Activated naive CD4-positive, alpha-beta T cell treated with anti-CD3 and anti-CD28 coated beads for 36 hours (primary cell): ENCODE measurements around the gene SARDH. TPM values are rescaled to one million over a fixed set of nuclear protein-coding genes. Genes with fewer than 3 reads are reported as not detected.
"Not testable (repeated sequence)": the region's sequence is repeated elsewhere in the genome, so short reads cannot be mapped to it uniquely, and the experiment has no call there.

ENCODE experiments used
- CTCF ChIA-PET: fragments of 350-600 bp; sonication (Branson Sonifier 250); formaldehyde crosslinking; loops from one replicate; lab custom pipeline; 2021; ENCODE audit warnings: antibody characterized with exemption; lab: Charles Lee
- DNase-seq: peaks from one replicate; pipeline ENCODE4 v3.0.0-alpha.2; 2020
- H3K27ac Mint-ChIP-seq: one replicate; pipeline ENCODE4 v1.8.0; 2021; ENCODE audit warnings: mild to moderate bottlenecking, mixed read lengths
- H3K27me3 Mint-ChIP-seq: one replicate; pipeline ENCODE4 v1.8.0; 2021; ENCODE audit warnings: low read depth, mixed read lengths
- H3K36me3 Mint-ChIP-seq: one replicate; pipeline ENCODE4 v1.8.0; 2021; ENCODE audit warnings: low read depth, mixed read lengths
- H3K4me1 Mint-ChIP-seq: one replicate; pipeline ENCODE4 v1.8.0; 2021; ENCODE audit warnings: low read depth, mixed read lengths
- H3K4me3 Mint-ChIP-seq: one replicate; pipeline ENCODE4 v1.8.0; 2021; ENCODE audit warnings: mild to moderate bottlenecking, moderate library complexity, mixed read lengths
- H3K9me3 Mint-ChIP-seq: one replicate; pipeline ENCODE4 v1.8.0; 2021; ENCODE audit warnings: mixed read lengths
- intact Hi-C: fragments of 100-400 bp; cut with micrococcal nuclease; formaldehyde crosslinking; loops from one replicate; pipeline ENCODE4 v1.15.1; 2023
- total RNA-seq, 2 experiments: library from RNA; stranded (reverse); gene quantifications; one replicate each; pipeline ENCODE4 v1.2.3, GENCODE V29; 2021

Gene SARDH
- total RNA-seq, 2 experiments from 2014 or later: 7.7 TPM

GRCh38 chr9:133679466-133680061 is 58.6 kb downstream of the SARDH start:
- CTCF ChIA-PET: interaction anchor here (0.6 to 1.4 kb wide), 2 partner anchors 63 to 71 kb away, joined by 3 to 5 read pairs; no protein-coding TSS in a partner anchor
- intact Hi-C loops: no loop called here
- no peaks in the 10 kb centered on the region for H3K9me3 Mint-ChIP-seq
- no peaks in the 10 kb centered on the region for H3K27me3 Mint-ChIP-seq
- no peak for DNase-seq
- peaks cover 58% of the 10 kb centered on the region for H3K4me1 Mint-ChIP-seq
- H3K4me3 Mint-ChIP-seq: no peak overlapping the region
- H3K27ac Mint-ChIP-seq: no peak overlapping the region
- no peaks in the 10 kb centered on the region for H3K36me3 Mint-ChIP-seq

- intact Hi-C loops: no loop called here
- no peak for DNase-seq
- Mint-ChIP-seq H3K4me1 (peaks cover 54% of the 10 kb centered on the region), H3K9me3 (no peaks in the 10 kb centered on the region), H3K4me3 (no peak overlapping the region), H3K27ac (no peak overlapping the region), H3K27me3 (no peaks in the 10 kb centered on the region), H3K36me3 (no peaks in the 10 kb centered on the region)
- CTCF ChIA-PET: interaction anchor here (0.6 to 1.4 kb wide), 3 partner anchors 48 to 71 kb away, joined by 3 to 5 read pairs (median 3); no protein-coding TSS in a partner anchor
Measured at GRCh38 chr9:133679056-133679455, 59.1 kb downstream of the SARDH start.

- H3K27me3 Mint-ChIP-seq: no peaks in the 10 kb centered on the region
- no peak overlapping the region for H3K4me3 Mint-ChIP-seq
- no peaks in the 10 kb centered on the region for H3K9me3 Mint-ChIP-seq
- H3K36me3 Mint-ChIP-seq: no peaks in the 10 kb centered on the region
- H3K4me1 Mint-ChIP-seq: peaks cover 44% of the 10 kb centered on the region
- H3K27ac Mint-ChIP-seq: peak overlapping the region; percentile 70
- CTCF ChIA-PET: interaction anchor here (0.6 to 0.8 kb wide), 2 partner anchors 9 to 294 kb away, joined by 3 read pairs; no protein-coding TSS in a partner anchor
- intact Hi-C loops: loop anchor here (1.0 to 2.0 kb wide), 3 partner anchors 19 to 57 kb away; no protein-coding TSS in a partner anchor
- DNase-seq: peak; percentile 85
Measured at GRCh38 chr9:133677126-133678010, 60.8 kb downstream of the SARDH start.

DNA sequence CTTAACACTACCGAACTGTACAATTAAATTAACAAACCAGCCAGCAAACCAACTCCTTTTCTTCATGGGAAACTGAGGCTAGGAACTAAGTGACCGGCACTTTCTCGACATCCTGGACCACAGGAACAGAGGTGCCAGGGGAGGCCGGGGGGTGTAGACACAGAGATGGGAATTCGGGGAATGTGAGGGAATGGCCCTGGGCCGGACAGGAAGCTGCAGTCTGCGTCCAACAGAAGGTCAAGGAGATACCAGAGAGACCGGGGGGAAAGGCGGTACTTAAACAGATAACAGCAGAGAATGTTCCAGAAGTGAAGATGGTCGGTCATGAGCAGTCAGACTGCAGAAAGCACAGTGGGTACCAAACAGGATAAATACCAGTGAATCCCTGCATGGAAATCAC is 61.7 kb downstream of the SARDH start:
- Mint-ChIP-seq H3K27me3 (no peaks in the 10 kb centered on the region), H3K36me3 (no peaks in the 10 kb centered on the region), H3K9me3 (no peaks in the 10 kb centered on the region), H3K4me1 (peaks cover 39% of the 10 kb centered on the region), H3K27ac (peak overlapping the region; percentile 65), H3K4me3 (no peak overlapping the region)
- CTCF ChIA-PET: interaction anchor here (0.8 kb wide), 1 partner anchor 10 kb away, joined by 3 read pairs; no protein-coding TSS in a partner anchor
- intact Hi-C loops: loop anchor here (2.0 kb wide), 2 partner anchors 18 to 56 kb away; no protein-coding TSS in a partner anchor
- DNase-seq: no peak

DNA sequence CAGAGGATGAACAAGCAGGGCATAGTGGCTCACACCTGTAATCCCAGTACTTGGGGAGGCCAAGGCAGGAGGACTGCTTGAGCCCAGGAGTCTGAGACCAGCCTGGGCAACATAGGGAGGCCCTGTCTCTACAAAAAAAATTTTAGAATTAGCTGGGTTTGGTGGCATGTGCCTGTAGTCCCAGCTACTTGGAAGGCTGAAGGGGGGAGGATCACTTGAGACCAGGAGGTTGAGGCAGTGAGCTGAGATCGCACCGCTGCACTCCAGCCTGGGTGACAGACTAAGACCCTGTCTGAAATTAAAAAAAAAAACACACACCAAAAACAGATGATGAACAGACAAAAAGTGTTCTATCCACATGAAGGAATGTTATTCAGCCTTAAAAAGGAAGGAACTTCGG is 62.4 kb downstream of the SARDH start:
- H3K36me3 Mint-ChIP-seq, H3K27me3 Mint-ChIP-seq, DNase-seq, H3K9me3 Mint-ChIP-seq, H3K27ac Mint-ChIP-seq, H3K4me3 Mint-ChIP-seq, CTCF ChIA-PET: not testable (repeated sequence)
- H3K4me1 Mint-ChIP-seq: peaks cover 39% of the 10 kb centered on the region
- intact Hi-C loops: loop anchor here (2.0 kb wide), 2 partner anchors 17 to 55 kb away; no protein-coding TSS in a partner anchor

GRCh38 chr9:133674091-133674490 is 64.1 kb downstream of the SARDH start:
- peaks cover 38% of the 10 kb centered on the region for H3K4me1 Mint-ChIP-seq
- no peaks in the 10 kb centered on the region for H3K27me3 Mint-ChIP-seq
- H3K27ac Mint-ChIP-seq: no peak overlapping the region
- CTCF ChIA-PET: no interaction called here
- H3K4me3 Mint-ChIP-seq: no peak overlapping the region
- intact Hi-C loops: no loop called here
- no peak for DNase-seq
- no peaks in the 10 kb centered on the region for H3K36me3 Mint-ChIP-seq
- H3K9me3 Mint-ChIP-seq: no peaks in the 10 kb centered on the region

- intact Hi-C loops: no loop called here
- no peak overlapping the region for H3K27ac Mint-ChIP-seq
- no peaks in the 10 kb centered on the region for H3K36me3 Mint-ChIP-seq
- no peak overlapping the region for H3K4me3 Mint-ChIP-seq
- no peaks in the 10 kb centered on the region for H3K27me3 Mint-ChIP-seq
- CTCF ChIA-PET: interaction anchor here (0.5 to 1.4 kb wide), 3 partner anchors 11 to 368 kb away, joined by 3 to 5 read pairs (median 3); no protein-coding TSS in a partner anchor
- DNase-seq: no peak
- H3K9me3 Mint-ChIP-seq: no peaks in the 10 kb centered on the region
- peaks cover 31% of the 10 kb centered on the region for H3K4me1 Mint-ChIP-seq
Measured at GRCh38 chr9:133673258-133673655, 64.9 kb downstream of the SARDH start.

- no peaks in the 10 kb centered on the region for H3K36me3 Mint-ChIP-seq
- intact Hi-C loops: no loop called here
- peaks cover 26% of the 10 kb centered on the region for H3K4me1 Mint-ChIP-seq
- CTCF ChIA-PET: interaction anchor here (0.5 to 1.4 kb wide), 3 partner anchors 11 to 367 kb away, joined by 3 to 5 read pairs (median 3); no protein-coding TSS in a partner anchor
- no peaks in the 10 kb centered on the region for H3K9me3 Mint-ChIP-seq
- no peak overlapping the region for H3K27ac Mint-ChIP-seq
- H3K27me3 Mint-ChIP-seq: no peaks in the 10 kb centered on the region
- no peak for DNase-seq
- H3K4me3 Mint-ChIP-seq: no peak overlapping the region
Measured at GRCh38 chr9:133672503-133673257, 65.5 kb downstream of the SARDH start.

DNA sequence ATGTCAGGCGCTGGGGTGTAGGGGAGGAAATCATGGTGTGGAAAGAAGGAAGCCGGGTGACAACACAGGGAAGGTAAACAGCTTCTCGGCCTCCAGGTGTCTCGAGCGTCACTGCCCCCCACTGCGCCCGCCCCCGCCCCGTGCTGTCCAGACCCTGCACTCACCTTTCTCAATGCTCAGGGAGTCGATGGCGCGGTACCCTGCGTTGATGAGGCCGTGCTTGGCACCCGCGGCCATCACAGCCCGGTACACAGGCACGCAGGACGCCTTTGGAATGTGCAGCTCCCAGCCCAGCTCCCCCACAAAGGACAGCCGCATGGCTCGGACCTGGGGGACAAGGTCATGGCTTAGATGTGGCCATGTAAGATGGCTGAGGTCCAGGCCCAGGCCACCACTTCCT is 66.8 kb downstream of the SARDH start:
- H3K27ac Mint-ChIP-seq: no peak overlapping the region
- H3K9me3 Mint-ChIP-seq: no peaks in the 10 kb centered on the region
- DNase-seq: no peak
- H3K4me1 Mint-ChIP-seq: peaks cover 13% of the 10 kb centered on the region
- no peak overlapping the region for H3K4me3 Mint-ChIP-seq
- no peaks in the 10 kb centered on the region for H3K27me3 Mint-ChIP-seq
- intact Hi-C loops: no loop called here
- H3K36me3 Mint-ChIP-seq: no peaks in the 10 kb centered on the region
- CTCF ChIA-PET: no interaction called here

- intact Hi-C loops: no loop called here
- no peak for DNase-seq
- peaks cover 4% of the 10 kb centered on the region for H3K4me1 Mint-ChIP-seq
- CTCF ChIA-PET: no interaction called here
- no peak overlapping the region for H3K4me3 Mint-ChIP-seq
- no peaks in the 10 kb centered on the region for H3K36me3 Mint-ChIP-seq
- no peak overlapping the region for H3K27ac Mint-ChIP-seq
- no peaks in the 10 kb centered on the region for H3K9me3 Mint-ChIP-seq
- no peaks in the 10 kb centered on the region for H3K27me3 Mint-ChIP-seq
Measured at GRCh38 chr9:133670466-133670865, 67.7 kb downstream of the SARDH start.

DNA sequence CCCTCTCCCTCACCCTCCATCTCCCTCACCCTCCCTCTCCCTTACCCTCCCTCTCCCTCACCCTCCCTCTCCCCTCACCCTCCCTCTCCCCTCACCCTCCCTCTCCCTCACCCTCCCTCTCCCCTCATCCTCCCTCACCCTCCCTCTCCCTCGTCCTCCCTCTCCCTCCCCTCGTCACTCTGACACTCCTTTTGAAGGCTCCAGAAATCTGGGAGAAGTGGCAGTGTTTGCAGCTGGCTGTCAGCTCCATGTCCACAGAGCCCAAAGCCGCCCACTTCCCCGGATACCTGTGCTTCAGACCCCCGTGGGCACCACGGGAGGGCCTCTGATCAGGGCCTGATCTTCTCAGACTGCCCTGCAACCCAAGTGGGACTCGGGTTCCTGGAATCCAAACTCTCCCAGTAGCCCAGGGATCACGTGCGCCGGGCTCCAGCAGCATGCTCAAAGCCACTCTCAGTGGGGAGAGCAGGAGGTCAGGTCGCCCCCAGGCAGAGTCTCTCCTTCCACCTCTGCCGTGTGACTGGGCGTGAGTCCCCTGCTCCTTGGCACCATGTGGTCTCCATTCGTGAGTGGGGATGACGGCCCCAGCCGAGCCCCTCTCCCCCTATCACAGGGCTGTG is 68.9 kb downstream of the SARDH start:
- intact Hi-C loops: no loop called here
- Mint-ChIP-seq H3K36me3 (no peaks in the 10 kb centered on the region), H3K9me3 (no peaks in the 10 kb centered on the region), H3K4me3 (no peak overlapping the region), H3K27me3 (no peaks in the 10 kb centered on the region), H3K4me1 (peaks cover 1% of the 10 kb centered on the region), H3K27ac (no peak overlapping the region)
- CTCF ChIA-PET: no interaction called here
- DNase-seq: no peak
